Measurements from ENCODE around the gene MDP1.

The MDP1 gene

DNA sequence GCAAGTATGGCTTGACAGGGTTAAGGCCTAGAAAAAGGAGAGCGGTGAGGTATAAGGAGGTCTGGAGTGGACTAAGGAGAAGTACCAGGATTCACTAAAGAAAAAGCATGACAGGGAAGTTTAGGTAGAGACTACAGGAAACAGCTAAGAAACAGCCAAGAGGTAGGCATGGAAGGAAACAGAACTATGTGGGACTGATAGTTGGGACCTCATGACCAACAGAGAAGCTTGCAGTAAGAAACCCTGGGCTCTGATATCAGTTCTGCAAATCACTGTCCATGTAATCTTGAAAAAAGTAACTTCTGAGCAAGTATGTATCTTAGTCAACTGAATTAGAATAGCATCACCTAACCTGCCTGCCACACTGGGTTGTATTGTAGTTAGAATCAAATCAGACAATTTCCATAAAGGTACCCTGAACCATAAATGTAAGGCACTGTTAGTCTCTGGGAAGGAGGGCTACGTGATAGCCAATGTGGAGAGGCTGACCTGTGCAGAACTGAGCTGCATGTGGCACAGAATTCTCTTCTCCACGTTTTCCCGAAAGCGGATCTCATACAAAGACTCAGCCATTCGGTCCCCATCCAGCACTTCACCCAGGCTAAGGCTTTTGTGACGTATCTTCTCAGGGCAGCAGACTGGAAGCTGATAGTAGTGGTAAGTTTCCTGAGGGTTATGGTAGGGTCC is 21.5 kb downstream of the MDP1 start:
- DNase-seq = no peak
- CTCF ChIA-PET = interaction anchor here (0.7 to 1.5 kb wide), 5 partner anchors 9 to 106 kb away, joined by 3 to 5 read pairs (median 3); partner anchors contain the start of gene NOP9
- peak overlapping the region in 5 of 7 experiments; percentile 82 to 91 (median 84) for H3K4me3 ChIP-seq (ENCODE audit: control insufficient read depth in 1 of 7, extremely low read depth in 1 of 7, insufficient read depth in 4 of 7, low read depth in 2 of 7, low read length in 6 of 7)
- H3K36me3 ChIP-seq (ENCODE audit: control insufficient read depth in 4 of 4, insufficient read depth in 4 of 4, low read length in 3 of 4) = peaks cover 4 to 29% (median 16%) of the 10 kb centered on the region in 4 experiments
- no peaks in the 10 kb centered on the region for H3K27me3 ChIP-seq (replicated peaks in 2 of 5; ENCODE audit: control insufficient read depth in 4 of 5, insufficient read depth in 5 of 5, low read length in 4 of 5)
- WGBS (ENCODE audit: insufficient coverage) = 98% methylated on average over 6 of the region's 7 CpGs
- H3K27ac ChIP-seq (ENCODE audit: insufficient read depth in 1 of 2, low read depth in 1 of 2, low read length in 2 of 2, poor library complexity in 1 of 2, severe bottlenecking in 2 of 2) = peak overlapping the region in 1 of 2 experiments; percentile 97
- peaks cover 4 to 36% (median 27%) of the 10 kb centered on the region in 4 experiments for H3K4me1 ChIP-seq (ENCODE audit: control extremely low read depth in 1 of 4, control insufficient read depth in 4 of 4, insufficient read depth in 4 of 4, low read length in 3 of 4)
- POLR2A ChIA-PET = interaction anchor here (1.4 to 2.8 kb wide), 3 partner anchors 19 to 33 kb away, joined by 3 to 25 read pairs (median 7); partner anchors contain the start of genes CHMP4A, IRF9 and REC8
- no peaks in the 10 kb centered on the region for H3K9me3 ChIP-seq (ENCODE audit: control extremely low read depth in 1 of 5, control insufficient read depth in 4 of 5, insufficient read depth in 2 of 5, low read depth in 1 of 5, low read length in 4 of 5)

- H3K4me1 ChIP-seq (ENCODE audit: control extremely low read depth in 1 of 4, control insufficient read depth in 4 of 4, insufficient read depth in 4 of 4, low read length in 3 of 4) = peaks cover 4 to 49% (median 37%) of the 10 kb centered on the region in 4 experiments
- H3K27ac ChIP-seq (ENCODE audit: insufficient read depth in 1 of 2, low read depth in 1 of 2, low read length in 2 of 2, poor library complexity in 1 of 2, severe bottlenecking in 2 of 2) = no peak overlapping the region
- H3K4me3 ChIP-seq (ENCODE audit: control insufficient read depth in 1 of 7, extremely low read depth in 1 of 7, insufficient read depth in 4 of 7, low read depth in 2 of 7, low read length in 6 of 7) = no peak overlapping the region
- no peaks in the 10 kb centered on the region for H3K9me3 ChIP-seq (ENCODE audit: control extremely low read depth in 1 of 5, control insufficient read depth in 4 of 5, insufficient read depth in 2 of 5, low read depth in 1 of 5, low read length in 4 of 5)
- CTCF ChIA-PET = no interaction called here
- no peaks in the 10 kb centered on the region for H3K27me3 ChIP-seq (replicated peaks in 2 of 5; ENCODE audit: control insufficient read depth in 4 of 5, insufficient read depth in 5 of 5, low read length in 4 of 5)
- POLR2A ChIA-PET = no interaction called here
- DNase-seq = no peak
- 91% methylated on average over 13 of the region's 15 CpGs for WGBS (ENCODE audit: insufficient coverage)
- peaks cover 4 to 26% (median 15%) of the 10 kb centered on the region in 4 experiments for H3K36me3 ChIP-seq (ENCODE audit: control insufficient read depth in 4 of 4, insufficient read depth in 4 of 4, low read length in 3 of 4)
Observed at GRCh38 chr14:24192933-24193332, 22.9 kb downstream of the MDP1 start.

- Histone ChIP-seq H3K36me3 (ENCODE audit: control insufficient read depth in 4 of 4, insufficient read depth in 4 of 4, low read length in 3 of 4) (peaks cover 12 to 50% (median 27%) of the 10 kb centered on the region in 4 experiments), H3K9me3 (ENCODE audit: control extremely low read depth in 1 of 5, control insufficient read depth in 4 of 5, insufficient read depth in 2 of 5, low read depth in 1 of 5, low read length in 4 of 5) (no peaks in the 10 kb centered on the region), H3K4me1 (ENCODE audit: control extremely low read depth in 1 of 4, control insufficient read depth in 4 of 4, insufficient read depth in 4 of 4, low read length in 3 of 4) (peaks cover 0 to 39% (median 31%) of the 10 kb centered on the region in 4 experiments), H3K27ac (ENCODE audit: insufficient read depth in 1 of 2, low read depth in 1 of 2, low read length in 2 of 2, poor library complexity in 1 of 2, severe bottlenecking in 2 of 2) (no peak overlapping the region), H3K4me3 (ENCODE audit: control insufficient read depth in 1 of 7, extremely low read depth in 1 of 7, insufficient read depth in 4 of 7, low read depth in 2 of 7, low read length in 6 of 7) (no peak overlapping the region), H3K27me3 (replicated peaks in 2 of 5; ENCODE audit: control insufficient read depth in 4 of 5, insufficient read depth in 5 of 5, low read length in 4 of 5) (no peaks in the 10 kb centered on the region)
- DNase-seq = no peak
- ChIA-PET CTCF (interaction anchor here (0.9 to 2.8 kb wide), 2 partner anchors 16 to 118 kb away, joined by 3 to 10 read pairs; partner anchors contain the start of genes CIDEB and TSSK4), POLR2A (no interaction called here)
- WGBS (ENCODE audit: insufficient coverage) = 94% methylated on average over 8 of the region's 10 CpGs
Observed at GRCh38 chr14:24190416-24190815, 25.4 kb downstream of the MDP1 start.

- CTCF ChIA-PET = interaction anchor here (0.9 to 4.4 kb wide), 8 partner anchors 15 to 119 kb away, joined by 3 to 19 read pairs (median 6); partner anchors contain the start of genes CHMP4A, CIDEB, IRF9 and REC8
- POLR2A ChIA-PET = interaction anchor here (0.6 to 1.0 kb wide), 3 partner anchors 25 to 75 kb away, joined by 3 to 4 read pairs (median 3); partner anchors contain the start of genes DCAF11, NRL and PSME2
- no peak overlapping the region for H3K27ac ChIP-seq (ENCODE audit: insufficient read depth in 1 of 2, low read depth in 1 of 2, low read length in 2 of 2, poor library complexity in 1 of 2, severe bottlenecking in 2 of 2)
- 98% methylated on average over 8 of the region's 9 CpGs for WGBS (ENCODE audit: insufficient coverage)
- H3K27me3 ChIP-seq (replicated peaks in 2 of 5; ENCODE audit: control insufficient read depth in 4 of 5, insufficient read depth in 5 of 5, low read length in 4 of 5) = no peaks in the 10 kb centered on the region
- peaks cover 12 to 60% (median 32%) of the 10 kb centered on the region in 4 experiments for H3K36me3 ChIP-seq (ENCODE audit: control insufficient read depth in 4 of 4, insufficient read depth in 4 of 4, low read length in 3 of 4)
- H3K4me3 ChIP-seq (ENCODE audit: control insufficient read depth in 1 of 7, extremely low read depth in 1 of 7, insufficient read depth in 4 of 7, low read depth in 2 of 7, low read length in 6 of 7) = no peak overlapping the region
- DNase-seq = no peak
- no peaks in the 10 kb centered on the region for H3K9me3 ChIP-seq (ENCODE audit: control extremely low read depth in 1 of 5, control insufficient read depth in 4 of 5, insufficient read depth in 2 of 5, low read depth in 1 of 5, low read length in 4 of 5)
- peaks cover 0 to 31% (median 23%) of the 10 kb centered on the region in 4 experiments for H3K4me1 ChIP-seq (ENCODE audit: control extremely low read depth in 1 of 4, control insufficient read depth in 4 of 4, insufficient read depth in 4 of 4, low read length in 3 of 4)
Observed at GRCh38 chr14:24189460-24189859, 26.4 kb downstream of the MDP1 start.

GRCh38 chr14:24189059-24189375 is 26.8 kb downstream of the MDP1 start:
- no peaks in the 10 kb centered on the region for H3K9me3 ChIP-seq (ENCODE audit: control extremely low read depth in 1 of 5, control insufficient read depth in 4 of 5, insufficient read depth in 2 of 5, low read depth in 1 of 5, low read length in 4 of 5)
- H3K36me3 ChIP-seq (ENCODE audit: control insufficient read depth in 4 of 4, insufficient read depth in 4 of 4, low read length in 3 of 4) = peaks cover 12 to 64% (median 33%) of the 10 kb centered on the region in 4 experiments
- DNase-seq = no peak
- POLR2A ChIA-PET = interaction anchor here (0.6 to 1.0 kb wide), 3 partner anchors 26 to 75 kb away, joined by 3 to 4 read pairs (median 3); partner anchors contain the start of genes DCAF11, NRL and PSME2
- H3K27me3 ChIP-seq (replicated peaks in 2 of 5; ENCODE audit: control insufficient read depth in 4 of 5, insufficient read depth in 5 of 5, low read length in 4 of 5) = no peaks in the 10 kb centered on the region
- WGBS (ENCODE audit: insufficient coverage) = no CpG with 5 or more reads among the region's 3 CpGs
- CTCF ChIA-PET = interaction anchor here (0.8 to 4.4 kb wide), 11 partner anchors 10 to 247 kb away, joined by 3 to 19 read pairs (median 5); partner anchors contain the start of genes CHMP4A, CIDEB, IRF9 and REC8
- H3K4me3 ChIP-seq (ENCODE audit: control insufficient read depth in 1 of 7, extremely low read depth in 1 of 7, insufficient read depth in 4 of 7, low read depth in 2 of 7, low read length in 6 of 7) = peak overlapping the region; percentile 65 to 90 (median 79)
- peaks cover 0 to 27% (median 20%) of the 10 kb centered on the region in 4 experiments for H3K4me1 ChIP-seq (ENCODE audit: control extremely low read depth in 1 of 4, control insufficient read depth in 4 of 4, insufficient read depth in 4 of 4, low read length in 3 of 4)
- H3K27ac ChIP-seq (ENCODE audit: insufficient read depth in 1 of 2, low read depth in 1 of 2, low read length in 2 of 2, poor library complexity in 1 of 2, severe bottlenecking in 2 of 2) = peak overlapping the region; percentile 46 to 77

- DNase-seq = peak; percentile 98
- ChIA-PET POLR2A (interaction anchor here (0.6 to 1.0 kb wide), 4 partner anchors 26 to 248 kb away, joined by 3 to 4 read pairs (median 3); partner anchors contain the start of genes DCAF11, NRL and PSME2), CTCF (interaction anchor here (0.8 to 4.4 kb wide), 12 partner anchors 9 to 248 kb away, joined by 3 to 19 read pairs (median 4); partner anchors contain the start of genes CHMP4A, CIDEB, EMC9 and IRF9)
- Histone ChIP-seq H3K27ac (ENCODE audit: insufficient read depth in 1 of 2, low read depth in 1 of 2, low read length in 2 of 2, poor library complexity in 1 of 2, severe bottlenecking in 2 of 2) (peak within 1 kb of the TSS; percentile 46 to 77), H3K9me3 (ENCODE audit: control extremely low read depth in 1 of 5, control insufficient read depth in 4 of 5, insufficient read depth in 2 of 5, low read depth in 1 of 5, low read length in 4 of 5) (no peaks in the 10 kb centered on the region), H3K36me3 (ENCODE audit: control insufficient read depth in 4 of 4, insufficient read depth in 4 of 4, low read length in 3 of 4) (peaks cover 13 to 70% (median 38%) of the 10 kb centered on the region in 4 experiments), H3K4me1 (ENCODE audit: control extremely low read depth in 1 of 4, control insufficient read depth in 4 of 4, insufficient read depth in 4 of 4, low read length in 3 of 4) (peaks cover 0 to 25% (median 20%) of the 10 kb centered on the region in 4 experiments), H3K4me3 (ENCODE audit: control insufficient read depth in 1 of 7, extremely low read depth in 1 of 7, insufficient read depth in 4 of 7, low read depth in 2 of 7, low read length in 6 of 7) (peak within 1 kb of the TSS; percentile 65 to 90 (median 79)), H3K27me3 (replicated peaks in 2 of 5; ENCODE audit: control insufficient read depth in 4 of 5, insufficient read depth in 5 of 5, low read length in 4 of 5) (no peaks in the 10 kb centered on the region)
- under 1% methylated on average over 57 of the region's 65 CpGs for WGBS (ENCODE audit: insufficient coverage)
Observed at GRCh38 chr14:24188251-24189058, 27.4 kb downstream of the MDP1 start, which contains the start of gene IPO4. IPO4 (minus strand) TSS chr14:24188816; CDS start chr14:24188787, 29 bp downstream.
